HUDEP-2 (cell line): ENCODE results near the gene COL4A2.

Source experiments
- DNase-seq, 76 experiments: peaks; one replicate each; lab custom pipeline; 2025; ENCODE audit not compliant: unreplicated experiment in 76 of 76; lab: John Stamatoyannopoulos, UW

COL4A2 gene

GRCh38 chr13:110562036-110562597, 255.0 kb downstream of the COL4A2 start:
- DNase-seq: no peak
